Neuronal stem cell (in vitro differentiated cells): ENCODE data around the gene SMIM29.

Source experiments
- DNase-seq: peaks from one replicate; pipeline ENCODE4 v3.0.0-alpha.2; 2013; ENCODE audit warnings: low spot score
- H2AFZ ChIP-seq: one replicate; pipeline ENCODE4 v1.6.1; 2013; ENCODE audit warnings: mild to moderate bottlenecking, low read length, inconsistent platforms
- H2AK5ac ChIP-seq: 2 replicates; pipeline ENCODE4 v1.6.1; 2013; ENCODE audit warnings: low read depth, mild to moderate bottlenecking, inconsistent platforms, low read length, moderate library complexity, mixed read lengths
- H2BK120ac ChIP-seq: 2 replicates; pipeline ENCODE4 v1.6.1; 2013; ENCODE audit warnings: low read depth, mild to moderate bottlenecking, inconsistent platforms, low read length, moderate library complexity, mixed read lengths
- H2BK12ac ChIP-seq: one replicate; pipeline ENCODE4 v1.6.1; 2013; ENCODE audit warnings: low read length, inconsistent platforms
- H2BK15ac ChIP-seq: 2 replicates; pipeline ENCODE4 v1.6.1; 2013; ENCODE audit warnings: mild to moderate bottlenecking, low read length, inconsistent platforms, mixed read lengths
- H2BK5ac ChIP-seq: one replicate; pipeline ENCODE4 v1.6.1; 2013; ENCODE audit warnings: inconsistent platforms, mild to moderate bottlenecking, low read length, moderate library complexity
- H3K14ac ChIP-seq: one replicate; pipeline ENCODE4 v1.6.1; 2013; ENCODE audit warnings: low read length, inconsistent platforms
- H3K18ac ChIP-seq: 2 replicates; pipeline ENCODE4 v1.6.1; 2013; ENCODE audit warnings: low read length, inconsistent platforms
- H3K23ac ChIP-seq: 2 replicates; pipeline ENCODE4 v1.6.1; 2013; ENCODE audit warnings: low read depth, mild to moderate bottlenecking, mixed read lengths, low read length, inconsistent platforms; ENCODE audit not compliant: poor library complexity
- H3K27ac ChIP-seq: replicated peaks from 3 replicates; pipeline ENCODE4 v1.5.1; 2013; ENCODE audit warnings: low read length, inconsistent platforms
- H3K27me3 ChIP-seq, 3 experiments: 2 replicates each; pipeline ENCODE4 v1.6.1; 2013; ENCODE audit warnings: low read length in 3 of 3, mild to moderate bottlenecking in 2 of 3, inconsistent platforms in 1 of 3, low read depth in 1 of 3, mixed read lengths in 1 of 3, moderate library complexity in 1 of 3; ENCODE audit not compliant: control insufficient read depth in 3 of 3, insufficient read depth in 3 of 3
- H3K36me3 ChIP-seq, 2 donors: replicated peaks in 1 of 2; 2 replicates each; pipeline ENCODE4 v1.6.1; 2013; ENCODE audit warnings: low read length in 2 of 2; ENCODE audit not compliant: control insufficient read depth in 2 of 2, insufficient read depth in 2 of 2
- H3K4ac ChIP-seq: 2 replicates; pipeline ENCODE4 v1.6.1; 2013; ENCODE audit warnings: inconsistent platforms, mild to moderate bottlenecking, low read length, moderate library complexity
- H3K4me1 ChIP-seq, 2 donors: 1 replicate in 1 of 2; 2 replicates in 1 of 2; pipeline ENCODE4 v1.6.1; 2013; ENCODE audit warnings: low read length in 2 of 2, low read depth in 1 of 2; ENCODE audit not compliant: control insufficient read depth in 2 of 2, insufficient read depth in 1 of 2
- H3K4me2 ChIP-seq: one replicate; pipeline ENCODE4 v1.6.1; 2013; ENCODE audit warnings: mild to moderate bottlenecking, low read length, inconsistent platforms; ENCODE audit not compliant: insufficient read depth, poor library complexity, severe bottlenecking
- H3K4me3 ChIP-seq, 2 donors: 2 replicates each; pipeline ENCODE4 v1.5.1; 2013; ENCODE audit warnings: low read length in 2 of 2, mild to moderate bottlenecking in 2 of 2, inconsistent platforms in 1 of 2, moderate library complexity in 1 of 2
- H3K79me1 ChIP-seq: one replicate; pipeline ENCODE4 v1.6.1; 2013; ENCODE audit warnings: low read depth, mild to moderate bottlenecking, inconsistent platforms, low read length, moderate library complexity
- H3K9ac ChIP-seq: one replicate; pipeline ENCODE4 v1.6.1; 2013; ENCODE audit warnings: mild to moderate bottlenecking, low read depth, low read length, inconsistent platforms; ENCODE audit not compliant: poor library complexity
- H3K9me3 ChIP-seq, 2 donors: replicated peaks in 1 of 2; 2 replicates each; pipeline versions ENCODE3 to v1.6.1; 2013; ENCODE audit warnings: low read length in 2 of 2, mild to moderate bottlenecking in 2 of 2, inconsistent platforms in 1 of 2, low read depth in 1 of 2, mixed read lengths in 1 of 2, moderate library complexity in 1 of 2; ENCODE audit not compliant: control insufficient read depth in 2 of 2, insufficient read depth in 1 of 2
- H4K8ac ChIP-seq: one replicate; pipeline ENCODE4 v1.6.1; 2013; ENCODE audit warnings: low read depth, mild to moderate bottlenecking, inconsistent platforms, low read length, moderate library complexity
- H4K91ac ChIP-seq: one replicate; pipeline ENCODE4 v1.6.1; 2013; ENCODE audit warnings: low read length, low read depth, mild to moderate bottlenecking, inconsistent platforms; ENCODE audit not compliant: poor library complexity
- WGBS, 2 donors: extraction: QIAGEN DNeasy Blood & Tissue Kit; methylation state at CpG; one replicate each; pipeline ENCODE4 v1.1.7; 2013; ENCODE audit warnings: missing lambda C conversion rate in 2 of 2, mixed read lengths in 1 of 2; ENCODE audit not compliant: insufficient read length in 2 of 2, insufficient replicate concordance in 1 of 2; ENCODE audit errors: extremely low coverage in 2 of 2; 5-methylcytosine and 5-hydroxymethylcytosine counted together

The SMIM29 gene

DNA sequence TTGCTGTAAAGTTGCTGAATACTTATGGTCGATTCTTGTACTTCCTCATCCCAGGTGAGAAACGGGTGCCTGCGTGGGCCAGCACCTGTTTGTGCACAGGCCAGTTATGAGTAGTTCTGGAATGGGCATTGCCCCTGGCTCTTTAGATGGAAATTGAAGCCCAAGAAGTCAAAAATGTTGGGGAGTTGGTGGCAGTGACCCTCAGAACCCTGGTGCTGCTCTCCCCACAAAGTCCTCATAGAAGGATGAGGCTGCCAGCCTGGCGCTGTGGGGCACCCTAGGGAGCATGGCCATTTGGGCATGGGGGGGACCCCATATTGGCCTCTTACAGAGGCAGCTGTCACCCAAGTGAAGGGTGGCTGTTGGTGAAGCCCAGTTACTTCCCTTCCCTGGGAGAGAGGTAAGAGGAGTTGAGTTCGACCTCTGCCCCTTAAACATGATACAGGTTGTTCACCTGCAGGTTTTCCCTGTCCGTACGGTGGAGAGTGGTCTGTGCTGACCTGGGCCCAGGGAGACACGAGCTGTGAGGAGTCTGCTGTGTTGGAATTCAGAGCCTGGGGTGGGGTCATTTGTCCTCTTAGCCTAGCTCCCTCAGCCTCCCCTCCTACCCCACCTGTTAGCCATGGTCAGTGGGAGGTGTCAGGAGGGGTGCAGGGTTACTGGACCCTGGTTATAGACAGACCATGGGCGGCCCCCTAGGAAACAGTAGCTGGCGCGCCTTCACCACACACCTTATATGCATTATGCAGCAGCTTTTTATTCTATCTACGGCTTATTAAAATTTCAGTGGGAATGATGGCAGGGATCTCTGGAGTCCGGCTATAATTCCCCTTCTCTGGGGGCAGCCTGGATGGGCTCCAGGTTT lies 7.2 kb downstream of the SMIM29 start:
- Histone ChIP-seq H3K79me1 (peaks cover 5% of the 10 kb centered on the region), H4K8ac (no peak overlapping the region), H3K36me3 (peaks cover 36 to 67% of the 10 kb centered on the region in 2 donors), H3K18ac (no peak overlapping the region), H3K27ac (no peak overlapping the region), H2AK5ac (no peak overlapping the region), H2BK5ac (no peak overlapping the region), H3K4ac (no peak overlapping the region), H3K9me3 (no peaks in the 10 kb centered on the region), H2BK15ac (no peak overlapping the region), H3K27me3 (no peaks in the 10 kb centered on the region), H3K4me3 (peak overlapping the region in 1 of 2 donors; percentile 56), H2BK12ac (no peak overlapping the region), H4K91ac (no peak overlapping the region), H3K4me2 (no peak overlapping the region), H2AFZ (no peak overlapping the region), H3K23ac (no peak overlapping the region), H3K4me1 (peaks cover 11 to 12% of the 10 kb centered on the region in 2 donors), H3K9ac (no peak overlapping the region), H3K14ac (no peak overlapping the region), H2BK120ac (no peak overlapping the region)
- DNase-seq, result no peak
- WGBS, 2 donors, result no CpG with 5 or more reads among the region's 13 CpGs

DNA sequence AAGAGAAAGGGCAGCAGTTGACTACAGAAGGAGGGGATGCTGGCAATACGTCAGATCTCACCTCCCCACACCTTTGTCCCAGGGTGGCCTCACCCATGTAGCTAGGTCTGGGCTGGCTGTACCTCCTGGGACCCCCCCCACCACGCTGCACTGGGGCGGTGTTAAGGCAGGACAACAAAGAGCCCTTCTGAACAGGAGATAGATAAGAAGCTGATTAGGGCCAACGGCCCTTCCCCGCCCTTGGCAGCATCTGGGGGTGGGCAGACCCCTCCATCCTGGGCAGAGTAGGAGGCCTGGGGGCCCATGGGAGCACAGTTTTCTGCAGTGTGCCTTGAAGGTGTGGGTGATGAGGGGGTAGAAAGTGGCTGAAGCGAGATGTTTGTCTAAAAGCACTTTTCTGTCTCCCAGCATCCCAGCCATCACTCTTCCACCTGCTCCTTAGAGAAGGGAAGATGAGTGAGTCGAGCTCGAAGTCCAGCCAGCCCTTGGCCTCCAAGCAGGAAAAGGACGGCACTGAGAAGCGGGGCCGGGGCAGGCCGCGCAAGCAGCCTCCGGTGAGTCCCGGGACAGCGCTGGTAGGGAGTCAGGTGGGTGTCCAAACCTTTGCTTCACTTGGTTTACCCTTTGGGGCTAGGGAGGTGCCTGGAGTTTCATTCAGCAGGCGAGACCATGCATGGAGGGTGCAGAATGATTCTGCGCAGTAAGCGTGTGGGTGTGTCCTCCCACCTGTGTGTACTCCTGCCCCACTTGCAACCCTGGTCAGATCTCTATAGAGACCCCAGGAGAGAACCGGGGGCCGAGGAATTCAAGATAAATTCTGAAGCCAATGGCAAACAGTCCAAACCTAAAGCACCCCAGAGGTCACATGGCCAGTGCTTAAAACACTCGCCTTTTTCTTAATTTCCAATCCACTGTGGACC lies 8.2 kb downstream of the SMIM29 start:
- Histone ChIP-seq H3K36me3 (peaks cover 36 to 60% of the 10 kb centered on the region in 2 donors), H3K9me3 (no peaks in the 10 kb centered on the region), H2AK5ac (no peak overlapping the region), H2BK12ac (no peak overlapping the region), H3K27ac (peak overlapping the region; percentile 26), H4K8ac (no peak overlapping the region), H3K27me3 (no peaks in the 10 kb centered on the region), H3K9ac (no peak overlapping the region), H3K14ac (no peak overlapping the region), H3K23ac (peak overlapping the region; percentile 23), H3K18ac (no peak overlapping the region), H3K4ac (no peak overlapping the region), H3K4me1 (peaks cover 11 to 12% of the 10 kb centered on the region in 2 donors), H2BK120ac (no peak overlapping the region), H4K91ac (no peak overlapping the region), H3K4me3 (no peak overlapping the region), H2AFZ (no peak overlapping the region), H3K79me1 (peaks cover 5% of the 10 kb centered on the region), H2BK15ac (no peak overlapping the region), H2BK5ac (no peak overlapping the region), H3K4me2 (no peak overlapping the region)
- no peak for DNase-seq
- no CpG with 5 or more reads among the region's 22 CpGs for WGBS, 2 donors

DNA sequence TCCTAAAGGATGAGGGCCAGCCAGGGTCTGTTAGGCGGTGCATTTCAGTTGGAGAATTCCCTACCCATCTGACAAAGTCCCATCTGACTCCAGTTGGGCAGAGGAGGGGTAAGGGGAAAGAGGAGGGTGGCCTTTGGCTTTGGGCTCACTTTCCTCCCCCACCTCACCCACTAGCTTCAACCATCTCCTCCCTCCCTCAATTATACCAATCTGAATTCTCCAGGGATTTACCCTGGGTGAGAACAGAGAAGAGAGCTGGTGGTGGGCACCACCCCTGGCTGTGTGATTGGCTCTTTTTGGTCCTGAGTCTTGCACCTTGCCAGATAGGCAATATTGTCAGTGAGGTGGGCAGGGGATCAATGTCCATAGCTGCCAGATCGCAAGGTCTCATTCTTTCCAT lies 8.9 kb downstream of the SMIM29 start:
- no peak overlapping the region for H2BK5ac ChIP-seq
- no peak overlapping the region for H2AFZ ChIP-seq
- WGBS, 2 donors, result no CpG with 5 or more reads among the region's 2 CpGs
- no peak overlapping the region for H3K4me2 ChIP-seq
- no peak overlapping the region for H3K9ac ChIP-seq
- no peak overlapping the region for H3K27ac ChIP-seq
- no peak overlapping the region for H3K4me3 ChIP-seq
- no peaks in the 10 kb centered on the region for H3K9me3 ChIP-seq
- H3K14ac ChIP-seq, result no peak overlapping the region
- H3K18ac ChIP-seq, result no peak overlapping the region
- DNase-seq, result no peak
- no peak overlapping the region for H2BK15ac ChIP-seq
- H3K27me3 ChIP-seq, result no peaks in the 10 kb centered on the region
- no peak overlapping the region for H3K4ac ChIP-seq
- H4K91ac ChIP-seq, result no peak overlapping the region
- H3K36me3 ChIP-seq, result peaks cover 36 to 60% of the 10 kb centered on the region in 2 donors
- H3K23ac ChIP-seq, result no peak overlapping the region
- no peak overlapping the region for H2AK5ac ChIP-seq
- H3K4me1 ChIP-seq, result peaks cover 11 to 12% of the 10 kb centered on the region in 2 donors
- no peak overlapping the region for H4K8ac ChIP-seq
- H3K79me1 ChIP-seq, result peaks cover 5% of the 10 kb centered on the region
- no peak overlapping the region for H2BK12ac ChIP-seq
- no peak overlapping the region for H2BK120ac ChIP-seq

GRCh38 chr6:34239500-34239825 lies 9.3 kb downstream of the SMIM29 start:
- Histone ChIP-seq H2BK5ac (no peak overlapping the region), H2BK15ac (no peak overlapping the region), H4K91ac (no peak overlapping the region), H3K23ac (no peak overlapping the region), H3K9ac (no peak overlapping the region), H3K9me3 (no peaks in the 10 kb centered on the region), H3K4me3 (no peak overlapping the region), H2BK12ac (no peak overlapping the region), H3K18ac (no peak overlapping the region), H3K36me3 (peaks cover 36 to 58% of the 10 kb centered on the region in 2 donors), H4K8ac (no peak overlapping the region), H3K4me2 (no peak overlapping the region), H3K4ac (no peak overlapping the region), H3K27ac (no peak overlapping the region), H3K27me3 (no peaks in the 10 kb centered on the region), H3K14ac (no peak overlapping the region), H3K79me1 (peaks cover 5% of the 10 kb centered on the region), H2BK120ac (no peak overlapping the region), H2AFZ (no peak overlapping the region), H3K4me1 (peaks cover 11 to 16% of the 10 kb centered on the region in 2 donors), H2AK5ac (no peak overlapping the region)
- DNase-seq, result no peak
- no CpG with 5 or more reads among the region's 3 CpGs for whole genome bisulfite sequencing, 2 donors
